GM12892 (cell line): ENCODE data around the gene MBLAC1.

Experiments
- POLR2A ChIP-seq: IDR thresholded peaks from 2 replicates; pipeline ENCODE4 v1.6.1; 2011; ENCODE audit warnings: low read depth, low read length, control low read depth
- POLR2AphosphoS5 ChIP-seq: IDR thresholded peaks from 2 replicates; pipeline ENCODE4 v1.6.1; 2011; ENCODE audit warnings: low read depth, low read length, control low read depth
- TAF1 ChIP-seq: IDR thresholded peaks from 2 replicates; pipeline ENCODE4 v1.6.1; 2011; ENCODE audit warnings: low read depth, mild to moderate bottlenecking, control low read depth, low read length, borderline replicate concordance

- TF ChIP-seq POLR2AphosphoS5 (no peak), POLR2A (peak; percentile 43), TAF1 (0 out of 2 replicates have a peak, but pooled peaks have one; percentile 47)
Measured at GRCh38 chr7:100100420-100101015, 26.2 kb upstream of the MBLAC1 start.
